ENCODE measurements around the gene HSPA12B. TPM values are rescaled to one million over a fixed set of nuclear protein-coding genes. Genes with fewer than 3 reads are reported as not detected.
A peak's percentile ranks its signal among the peaks of the same experiment; 100 is the strongest.

HSPA12B gene
- total RNA-seq, 1 donor from 2014 or later, result 0.44 TPM

- Mint-ChIP-seq H3K27me3 (ENCODE audit: unreplicated experiment) (peaks cover 14% of the 10 kb centered on the region), H3K36me3 (ENCODE audit: unreplicated experiment) (no peaks in the 10 kb centered on the region), H3K27ac (ENCODE audit: unreplicated experiment) (no peak overlapping the region), H3K9me3 (ENCODE audit: unreplicated experiment) (peaks cover 7% of the 10 kb centered on the region), H3K4me1 (ENCODE audit: low read depth, unreplicated experiment) (no peaks in the 10 kb centered on the region), H3K4me3 (ENCODE audit: unreplicated experiment) (peak overlapping the region; percentile 71)
- DNase-seq, result peak; percentile 86
- TF ChIP-seq, protein P1, sequence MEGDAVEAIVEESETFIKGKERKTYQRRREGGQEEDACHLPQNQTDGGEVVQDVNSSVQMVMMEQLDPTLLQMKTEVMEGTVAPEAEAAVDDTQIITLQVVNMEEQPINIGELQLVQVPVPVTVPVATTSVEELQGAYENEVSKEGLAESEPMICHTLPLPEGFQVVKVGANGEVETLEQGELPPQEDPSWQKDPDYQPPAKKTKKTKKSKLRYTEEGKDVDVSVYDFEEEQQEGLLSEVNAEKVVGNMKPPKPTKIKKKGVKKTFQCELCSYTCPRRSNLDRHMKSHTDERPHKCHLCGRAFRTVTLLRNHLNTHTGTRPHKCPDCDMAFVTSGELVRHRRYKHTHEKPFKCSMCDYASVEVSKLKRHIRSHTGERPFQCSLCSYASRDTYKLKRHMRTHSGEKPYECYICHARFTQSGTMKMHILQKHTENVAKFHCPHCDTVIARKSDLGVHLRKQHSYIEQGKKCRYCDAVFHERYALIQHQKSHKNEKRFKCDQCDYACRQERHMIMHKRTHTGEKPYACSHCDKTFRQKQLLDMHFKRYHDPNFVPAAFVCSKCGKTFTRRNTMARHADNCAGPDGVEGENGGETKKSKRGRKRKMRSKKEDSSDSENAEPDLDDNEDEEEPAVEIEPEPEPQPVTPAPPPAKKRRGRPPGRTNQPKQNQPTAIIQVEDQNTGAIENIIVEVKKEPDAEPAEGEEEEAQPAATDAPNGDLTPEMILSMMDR (IDR thresholded peaks at IDR 0.05; ENCODE audit: partially characterized antibody, unreplicated experiment), result peak; percentile 99
Measured at GRCh38 chr20:3749689-3750531, 17.4 kb downstream of the HSPA12B start.

GRCh38 chr20:3751305-3751674, 18.8 kb downstream of the HSPA12B start:
- Mint-ChIP-seq H3K9me3 (ENCODE audit: unreplicated experiment) (peaks cover 7% of the 10 kb centered on the region), H3K27me3 (ENCODE audit: unreplicated experiment) (peaks cover 12% of the 10 kb centered on the region), H3K4me1 (ENCODE audit: low read depth, unreplicated experiment) (no peaks in the 10 kb centered on the region), H3K4me3 (ENCODE audit: unreplicated experiment) (peak overlapping the region; percentile 64), H3K36me3 (ENCODE audit: unreplicated experiment) (no peaks in the 10 kb centered on the region), H3K27ac (ENCODE audit: unreplicated experiment) (no peak overlapping the region)
- no peak for DNase-seq
- TF ChIP-seq, protein P1 (IDR thresholded peaks at IDR 0.05; ENCODE audit: partially characterized antibody, unreplicated experiment), result peak; percentile 42

DNA sequence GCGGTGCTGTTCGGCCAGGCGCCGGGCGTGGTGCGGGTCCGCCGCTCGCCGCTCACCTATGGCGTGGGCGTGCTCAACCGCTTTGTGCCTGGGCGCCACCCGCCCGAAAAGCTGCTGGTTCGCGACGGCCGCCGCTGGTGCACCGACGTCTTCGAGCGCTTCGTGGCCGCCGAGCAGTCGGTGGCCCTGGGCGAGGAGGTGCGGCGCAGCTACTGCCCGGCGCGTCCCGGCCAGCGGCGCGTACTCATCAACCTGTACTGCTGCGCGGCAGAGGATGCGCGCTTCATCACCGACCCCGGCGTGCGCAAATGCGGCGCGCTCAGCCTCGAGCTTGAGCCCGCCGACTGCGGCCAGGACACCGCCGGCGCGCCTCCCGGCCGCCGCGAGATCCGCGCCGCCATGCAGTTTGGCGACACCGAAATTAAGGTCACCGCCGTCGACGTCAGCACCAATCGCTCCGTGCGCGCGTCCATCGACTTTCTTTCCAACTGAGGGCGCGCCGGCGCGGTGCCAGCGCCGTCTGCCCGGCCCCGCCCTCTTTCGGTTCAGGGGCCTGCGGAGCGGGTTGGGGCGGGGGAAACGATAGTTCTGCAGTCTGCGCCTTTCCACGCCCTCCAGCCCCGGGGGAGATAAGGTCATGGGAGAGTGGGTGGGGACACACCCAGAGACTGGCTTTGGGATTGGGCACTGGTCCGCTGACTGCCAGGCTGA, 19.3 kb downstream of the HSPA12B start:
- Mint-ChIP-seq H3K4me3 (ENCODE audit: unreplicated experiment) (peak overlapping the region; percentile 64), H3K9me3 (ENCODE audit: unreplicated experiment) (peaks cover 7% of the 10 kb centered on the region), H3K27me3 (ENCODE audit: unreplicated experiment) (peaks cover 11% of the 10 kb centered on the region), H3K27ac (ENCODE audit: unreplicated experiment) (no peak overlapping the region), H3K4me1 (ENCODE audit: low read depth, unreplicated experiment) (no peaks in the 10 kb centered on the region), H3K36me3 (ENCODE audit: unreplicated experiment) (no peaks in the 10 kb centered on the region)
- DNase-seq, result peak; percentile 54
- TF ChIP-seq, protein P1 (IDR thresholded peaks at IDR 0.05; ENCODE audit: partially characterized antibody, unreplicated experiment), result no peak

- Mint-ChIP-seq H3K27me3 (ENCODE audit: unreplicated experiment) (peaks cover 11% of the 10 kb centered on the region), H3K4me3 (ENCODE audit: unreplicated experiment) (peak overlapping the region; percentile 64), H3K9me3 (ENCODE audit: unreplicated experiment) (peaks cover 5% of the 10 kb centered on the region), H3K4me1 (ENCODE audit: low read depth, unreplicated experiment) (no peaks in the 10 kb centered on the region), H3K27ac (ENCODE audit: unreplicated experiment) (peak overlapping the region; percentile 29), H3K36me3 (ENCODE audit: unreplicated experiment) (no peaks in the 10 kb centered on the region)
- DNase-seq, result no peak
- TF ChIP-seq, protein P1 (IDR thresholded peaks at IDR 0.05; ENCODE audit: partially characterized antibody, unreplicated experiment), result no peak
Measured at GRCh38 chr20:3752386-3752759, 19.9 kb downstream of the HSPA12B start.

DNA sequence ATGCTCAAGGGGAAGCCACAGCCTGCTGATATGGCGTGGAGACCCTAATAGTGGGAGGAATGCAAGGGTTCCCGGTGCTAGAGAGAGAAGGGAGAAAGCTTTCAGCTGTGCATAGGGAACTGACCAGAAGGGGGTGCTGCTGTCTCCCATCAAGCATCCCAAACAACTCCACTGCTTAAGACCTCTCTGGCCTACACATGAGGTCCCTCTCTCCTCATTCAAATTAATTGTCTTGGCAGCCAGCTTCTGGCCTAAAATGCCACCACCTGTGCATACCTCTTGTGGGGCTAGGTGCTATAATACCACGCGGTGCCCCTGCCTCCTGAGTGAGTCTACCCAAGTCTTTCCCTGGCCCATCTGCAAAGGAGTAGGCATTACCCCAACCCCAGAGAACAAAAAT, 20.6 kb downstream of the HSPA12B start:
- Mint-ChIP-seq H3K4me3 (ENCODE audit: unreplicated experiment) (no peak overlapping the region), H3K36me3 (ENCODE audit: unreplicated experiment) (peaks cover 2% of the 10 kb centered on the region), H3K4me1 (ENCODE audit: low read depth, unreplicated experiment) (no peaks in the 10 kb centered on the region), H3K9me3 (ENCODE audit: unreplicated experiment) (peaks cover 5% of the 10 kb centered on the region), H3K27me3 (ENCODE audit: unreplicated experiment) (peaks cover 10% of the 10 kb centered on the region), H3K27ac (ENCODE audit: unreplicated experiment) (no peak overlapping the region)
- TF ChIP-seq, protein P1 (IDR thresholded peaks at IDR 0.05; ENCODE audit: partially characterized antibody, unreplicated experiment), result peak; percentile 62
- peak; percentile 76 for DNase-seq
